Breast epithelium (tissue), 3 donors: ENCODE measurements around the gene B4GALNT3.

Source experiments
- CTCF ChIP-seq, 3 donors: fragments of 450-650 bp; IDR thresholded peaks; one replicate each; pipeline ENCODE4 v1.5.1; 2016 to 2017; ENCODE audit warnings: antibody characterized with exemption in 3 of 3, mild to moderate bottlenecking in 3 of 3, moderate library complexity in 3 of 3
- POLR2A ChIP-seq: fragments of 450-650 bp; IDR thresholded peaks from one replicate; pipeline ENCODE4 v1.6.1; 2016; ENCODE audit warnings: antibody characterized with exemption, mild to moderate bottlenecking, moderate library complexity

DNA sequence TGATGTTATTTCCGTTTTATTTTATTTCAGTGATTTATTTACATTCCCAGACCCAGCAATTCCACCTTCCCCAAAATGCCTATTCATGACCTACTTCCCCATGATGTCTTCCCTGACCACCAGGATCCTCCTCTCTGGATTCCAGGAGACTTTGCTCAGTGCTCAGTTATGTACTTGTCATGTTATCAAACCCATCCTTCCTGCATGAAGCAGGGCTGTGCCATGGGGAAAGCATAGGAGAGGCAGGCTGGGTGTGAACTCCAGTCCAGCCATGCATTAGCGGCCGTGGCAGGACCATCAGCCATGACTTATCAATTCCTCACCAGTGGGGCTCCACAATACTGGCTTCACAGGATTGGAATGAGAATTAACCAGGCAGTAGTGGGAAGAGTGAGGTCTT lies 57.8 kb downstream of the B4GALNT3 start:
- TF ChIP-seq POLR2A (no peak), CTCF (IDR thresholded peaks at IDR 0.05) (no peak)
